Measurements from ENCODE around the gene UTP14C. TPM values are rescaled to one million over a fixed set of nuclear protein-coding genes. Genes with fewer than 3 reads are reported as not detected.

The UTP14C gene
- total and polyA plus RNA-seq, 3 donors from 2014 or later, result 9.7 to 22.4 (median 18.8) TPM

DNA sequence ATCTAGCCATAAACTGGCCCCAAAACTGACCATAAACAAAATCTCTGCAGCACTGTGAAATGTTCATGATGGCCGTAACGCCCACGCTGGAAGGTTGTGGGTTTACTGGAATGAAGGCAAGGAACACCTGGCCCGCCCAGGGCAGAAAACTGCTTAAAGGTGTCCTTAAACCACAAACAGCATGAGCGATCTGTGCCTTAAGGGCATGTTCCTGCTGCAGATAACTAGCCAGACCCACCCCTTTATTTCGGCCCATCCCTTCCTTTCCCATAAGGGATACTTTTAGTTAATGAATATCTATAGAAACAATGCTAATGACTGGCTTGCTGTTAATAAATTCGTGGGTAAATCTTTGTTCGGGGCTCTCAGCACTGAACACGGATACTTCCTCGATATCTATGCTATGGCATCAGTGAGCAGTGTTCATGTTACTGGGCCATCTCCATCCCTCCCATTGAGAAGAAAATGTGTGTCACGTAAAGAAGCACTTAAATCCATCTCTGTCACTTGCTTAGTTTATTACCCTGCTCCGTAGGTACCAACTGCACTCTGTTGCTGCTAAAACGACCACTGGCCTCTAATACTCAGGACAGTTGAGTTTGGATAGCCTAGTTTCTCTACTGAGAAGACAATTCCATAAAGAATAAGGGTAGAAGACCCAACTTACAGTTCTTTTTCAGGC, 18.5 kb upstream of the UTP14C start:
- H3K4me3 ChIP-seq, result no peak overlapping the region
- no peak for DNase-seq
- H3K27ac ChIP-seq, result no peak overlapping the region
- no peaks in the 10 kb centered on the region for H3K36me3 ChIP-seq (ENCODE audit: low read depth, missing control alignments)
- H3K27me3 ChIP-seq, result no peaks in the 10 kb centered on the region
- TF ChIP-seq, protein P1, sequence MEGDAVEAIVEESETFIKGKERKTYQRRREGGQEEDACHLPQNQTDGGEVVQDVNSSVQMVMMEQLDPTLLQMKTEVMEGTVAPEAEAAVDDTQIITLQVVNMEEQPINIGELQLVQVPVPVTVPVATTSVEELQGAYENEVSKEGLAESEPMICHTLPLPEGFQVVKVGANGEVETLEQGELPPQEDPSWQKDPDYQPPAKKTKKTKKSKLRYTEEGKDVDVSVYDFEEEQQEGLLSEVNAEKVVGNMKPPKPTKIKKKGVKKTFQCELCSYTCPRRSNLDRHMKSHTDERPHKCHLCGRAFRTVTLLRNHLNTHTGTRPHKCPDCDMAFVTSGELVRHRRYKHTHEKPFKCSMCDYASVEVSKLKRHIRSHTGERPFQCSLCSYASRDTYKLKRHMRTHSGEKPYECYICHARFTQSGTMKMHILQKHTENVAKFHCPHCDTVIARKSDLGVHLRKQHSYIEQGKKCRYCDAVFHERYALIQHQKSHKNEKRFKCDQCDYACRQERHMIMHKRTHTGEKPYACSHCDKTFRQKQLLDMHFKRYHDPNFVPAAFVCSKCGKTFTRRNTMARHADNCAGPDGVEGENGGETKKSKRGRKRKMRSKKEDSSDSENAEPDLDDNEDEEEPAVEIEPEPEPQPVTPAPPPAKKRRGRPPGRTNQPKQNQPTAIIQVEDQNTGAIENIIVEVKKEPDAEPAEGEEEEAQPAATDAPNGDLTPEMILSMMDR (IDR thresholded peaks at IDR 0.05), result no peak
- no peak for TF ChIP-seq POLR2A (IDR thresholded peaks at IDR 0.05)
- H3K4me1 ChIP-seq, result peaks cover 3% of the 10 kb centered on the region
- intact Hi-C loops (cut with DNase I; ENCODE audit: low total_unique reads), result no loop called here
- no peaks in the 10 kb centered on the region for H3K9me3 ChIP-seq
- WGBS, 2 donors, result 89 to 92% methylated on average over 13 of the region's 13 CpGs

GRCh38 chr13:52006523-52007245, 17.8 kb upstream of the UTP14C start:
- WGBS, 2 donors, result 91 to 95% methylated on average over 8 of the region's 8 CpGs
- TF ChIP-seq, protein P1 (IDR thresholded peaks at IDR 0.05), result no peak
- TF ChIP-seq POLR2A (IDR thresholded peaks at IDR 0.05), result no peak
- Histone ChIP-seq H3K36me3 (ENCODE audit: low read depth, missing control alignments) (no peaks in the 10 kb centered on the region), H3K27me3 (no peaks in the 10 kb centered on the region), H3K4me3 (no peak overlapping the region), H3K27ac (no peak overlapping the region), H3K9me3 (no peaks in the 10 kb centered on the region), H3K4me1 (peaks cover 5% of the 10 kb centered on the region)
- intact Hi-C loops (cut with DNase I; ENCODE audit: low total_unique reads), result no loop called here
- DNase-seq, result no peak

GRCh38 chr13:52009946-52010345, 14.5 kb upstream of the UTP14C start:
- peaks cover 5% of the 10 kb centered on the region for H3K4me1 ChIP-seq
- H3K27ac ChIP-seq, result no peak overlapping the region
- H3K9me3 ChIP-seq, result no peaks in the 10 kb centered on the region
- no peaks in the 10 kb centered on the region for H3K27me3 ChIP-seq
- H3K4me3 ChIP-seq, result no peak overlapping the region
- WGBS, 2 donors, result 50 to 64% methylated on average over 6 of the region's 6 CpGs
- intact Hi-C loops (cut with DNase I; ENCODE audit: low total_unique reads), result no loop called here
- no peak for DNase-seq
- no peaks in the 10 kb centered on the region for H3K36me3 ChIP-seq (ENCODE audit: low read depth, missing control alignments)
- no peak for TF ChIP-seq POLR2A (IDR thresholded peaks at IDR 0.05)
- TF ChIP-seq, protein P1 (IDR thresholded peaks at IDR 0.05), result no peak

DNA sequence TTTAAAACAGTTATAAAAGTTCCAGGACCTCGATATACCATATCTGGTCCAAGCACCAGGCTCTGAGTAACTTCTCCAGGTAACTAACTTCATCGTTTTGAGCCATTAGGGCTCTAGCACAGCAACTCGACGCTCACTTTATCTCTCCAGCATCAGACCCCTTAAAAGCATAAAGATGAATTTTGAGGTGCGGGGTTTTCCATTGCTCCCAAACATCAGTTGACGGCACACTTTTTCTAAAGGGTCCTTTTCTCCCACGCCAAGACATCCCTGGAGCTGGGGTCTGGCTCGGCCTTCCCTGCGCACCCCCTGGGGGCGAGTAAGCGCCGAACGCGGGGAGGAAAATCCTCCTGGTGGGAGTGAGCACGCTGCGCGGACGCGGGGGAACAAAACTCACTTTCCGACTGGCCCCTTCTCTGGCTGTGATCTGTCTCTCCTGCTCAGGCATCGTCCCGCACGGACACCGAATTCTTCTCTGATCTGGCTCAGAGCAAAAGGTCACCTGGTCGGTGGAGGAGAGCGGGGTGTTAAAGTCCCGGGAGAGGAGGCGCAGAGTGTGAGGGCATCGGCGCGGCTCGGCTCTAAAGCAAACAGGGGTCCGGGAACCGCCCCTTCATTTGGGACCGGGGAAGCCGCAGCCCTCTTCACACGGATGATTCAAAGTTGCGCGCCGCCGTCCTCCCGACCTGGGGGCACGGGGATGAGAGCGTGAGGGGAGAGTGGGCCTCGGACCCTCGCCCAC, 13.4 kb upstream of the UTP14C start, which contains the start of gene ATP7B:
Gene ATP7B, minus strand, starts transcription at position 561 of the 742 bp plus-strand sequence. Its CDS starts 113 bp downstream, at position 448.
- Histone ChIP-seq H3K36me3 (ENCODE audit: low read depth, missing control alignments) (no peaks in the 10 kb centered on the region), H3K4me1 (peaks cover 5% of the 10 kb centered on the region), H3K9me3 (no peaks in the 10 kb centered on the region), H3K27me3 (no peaks in the 10 kb centered on the region), H3K27ac (peak within 1 kb of the TSS; percentile 51 to 85), H3K4me3 (peak within 1 kb of the TSS; percentile 90 to 97)
- peak; percentile 36 for DNase-seq
- TF ChIP-seq, protein P1 (IDR thresholded peaks at IDR 0.05), result no peak
- TF ChIP-seq POLR2A (IDR thresholded peaks at IDR 0.05), result no peak
- intact Hi-C loops (cut with DNase I; ENCODE audit: low total_unique reads), result no loop called here
- 3 to 6% methylated on average over 22 to 46 of the region's 46 CpGs for WGBS, 2 donors
